NT2/D1 (cell line): ENCODE measurements around the gene SLC35G1.

Experiments used
- YY1 ChIP-seq: IDR thresholded peaks from 2 replicates; pipeline ENCODE4 v1.6.1; 2011; ENCODE audit not compliant: insufficient read length, insufficient read depth
- ZNF274 ChIP-seq: IDR thresholded peaks from 2 replicates; pipeline ENCODE4 v1.6.1; 2011; ENCODE audit warnings: mild to moderate bottlenecking, low read depth, low read length

GRCh38 chr10:93859049-93859655 is 34.6 kb upstream of the SLC35G1 start:
- TF ChIP-seq YY1 (no peak), ZNF274 (no peak)
